OCI-LY3 (cell line): ENCODE data around the gene NKAIN2.

ENCODE experiments used
- H2AFZ ChIP-seq: fragments of 200-600, 300-600 bp; shearing (Covaris generic); 2 replicates; pipeline ENCODE4 v1.6.0; 2014; ENCODE audit warnings: antibody characterized with exemption, low read depth, low read length
- H3K27ac ChIP-seq: fragments of 200-600, 300-600 bp; sonication (generic); 2 replicates; pipeline ENCODE4 v1.5.1; 2014; ENCODE audit warnings: mild to moderate bottlenecking, low read length, moderate library complexity, mixed read lengths
- H3K27me3 ChIP-seq: fragments of 200-600, 300-600 bp; sonication (generic); 2 replicates; pipeline ENCODE4 v1.6.1; 2014; ENCODE audit warnings: low read depth, low read length, mixed read lengths
- H3K36me3 ChIP-seq: fragments of 200-600, 300-600 bp; sonication (generic); replicated peaks from 2 replicates; pipeline ENCODE3; 2014; ENCODE audit warnings: low read depth, low read length, mixed read lengths
- H3K4me1 ChIP-seq: fragments of 300-600, 200-600 bp; sonication (generic); 2 replicates; pipeline ENCODE4 v1.6.1; 2014; ENCODE audit warnings: low read length, mixed read lengths
- H3K4me2 ChIP-seq: fragments of 200-600, 300-600 bp; sonication (generic); 2 replicates; pipeline ENCODE4 v1.6.1; 2014; ENCODE audit warnings: low read length, mixed read lengths
- H3K4me3 ChIP-seq: fragments of 300-600, 200-600 bp; sonication (generic); 2 replicates; pipeline ENCODE4 v1.5.1; 2014; ENCODE audit warnings: antibody characterized with exemption, mild to moderate bottlenecking, low read length, moderate library complexity
- H3K79me2 ChIP-seq: fragments of 300-600, 200-600 bp; shearing (Covaris generic); 2 replicates; pipeline ENCODE4 v1.6.1; 2014; ENCODE audit warnings: mild to moderate bottlenecking, low read length, mixed read lengths
- H3K9ac ChIP-seq: fragments of 300-600, 200-600 bp; shearing (Covaris generic); 2 replicates; pipeline ENCODE4 v1.6.0; 2014; ENCODE audit warnings: mild to moderate bottlenecking, low read length, moderate library complexity
- H3K9me3 ChIP-seq: fragments of 200-600, 300-600 bp; shearing (Covaris generic); 2 replicates; pipeline ENCODE4 v1.6.1; 2014; ENCODE audit warnings: low read length, mixed read lengths; ENCODE audit not compliant: insufficient read depth
- H4K20me1 ChIP-seq: fragments of 200-600, 300-600 bp; sonication (generic); 2 replicates; pipeline ENCODE4 v1.6.1; 2016; ENCODE audit warnings: low read length, mixed read lengths; ENCODE audit not compliant: insufficient read depth
- EZH2phosphoT487 ChIP-seq: fragments of 200-600 bp; shearing (Covaris generic); IDR thresholded peaks from 2 replicates; pipeline ENCODE4 v1.6.1; 2018; ENCODE audit warnings: antibody characterized with exemption, mixed run types, low read depth
- TF ChIP-seq, protein P1 (sequence below): fragments of 200-600, 300-600 bp; sonication (generic); IDR thresholded peaks from 2 replicates; pipeline ENCODE4 v1.5.1; 2014; ENCODE audit warnings: antibody characterized with exemption, low read length, low read depth

The NKAIN2 gene

DNA sequence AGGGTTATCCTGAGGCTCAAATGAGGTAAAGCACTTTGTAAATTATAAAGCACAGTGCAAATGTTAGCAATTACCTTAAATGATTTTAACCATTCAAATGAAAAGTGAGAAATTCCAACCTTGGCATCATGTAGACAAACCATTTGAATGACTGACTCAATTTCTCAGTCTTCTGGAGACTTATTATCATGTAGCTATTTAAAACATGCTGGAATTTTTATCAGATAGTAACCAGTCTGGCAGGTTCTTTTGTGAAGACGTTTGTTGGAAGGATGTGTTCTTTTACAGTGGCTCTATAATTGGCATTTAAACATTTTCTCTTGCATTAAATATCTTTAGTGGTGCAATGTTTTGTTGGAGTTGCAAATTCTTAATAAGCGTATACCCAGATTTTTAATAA lies 386.6 kb downstream of the NKAIN2 start:
- no peak overlapping the region for H3K27ac ChIP-seq
- H3K27me3 ChIP-seq, result no peaks in the 10 kb centered on the region
- H3K79me2 ChIP-seq, result no peaks in the 10 kb centered on the region

DNA sequence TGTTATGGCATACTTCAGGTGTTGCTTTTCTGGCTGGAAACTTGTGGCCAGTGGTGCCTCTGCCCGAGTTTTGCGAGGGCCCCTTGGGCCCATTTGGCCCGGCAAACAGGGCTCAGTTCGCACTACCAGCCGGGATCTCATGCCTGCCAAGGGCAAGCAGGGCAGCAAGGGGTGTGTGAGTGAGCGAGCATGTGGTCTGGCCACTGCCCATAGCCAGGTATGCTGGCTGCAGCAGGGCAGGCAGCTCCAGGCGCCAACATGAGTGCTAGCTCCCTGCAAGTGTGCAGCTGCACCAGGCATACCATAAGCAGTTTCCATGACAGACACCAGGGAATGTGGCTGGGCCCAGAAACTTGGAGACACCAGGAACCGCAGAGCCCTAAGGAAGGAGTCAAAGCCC lies 389.5 kb downstream of the NKAIN2 start:
- Histone ChIP-seq H3K4me1 (no peaks in the 10 kb centered on the region), H2AFZ (no peak overlapping the region), H3K27me3 (no peaks in the 10 kb centered on the region), H3K9me3 (no peaks in the 10 kb centered on the region), H3K36me3 (no peaks in the 10 kb centered on the region), H3K79me2 (no peaks in the 10 kb centered on the region), H3K27ac (no peak overlapping the region), H3K4me3 (no peak overlapping the region), H3K9ac (no peak overlapping the region), H3K4me2 (no peak overlapping the region), H4K20me1 (no peaks in the 10 kb centered on the region)
- TF ChIP-seq EZH2phosphoT487, result no peak
- TF ChIP-seq, protein P1, sequence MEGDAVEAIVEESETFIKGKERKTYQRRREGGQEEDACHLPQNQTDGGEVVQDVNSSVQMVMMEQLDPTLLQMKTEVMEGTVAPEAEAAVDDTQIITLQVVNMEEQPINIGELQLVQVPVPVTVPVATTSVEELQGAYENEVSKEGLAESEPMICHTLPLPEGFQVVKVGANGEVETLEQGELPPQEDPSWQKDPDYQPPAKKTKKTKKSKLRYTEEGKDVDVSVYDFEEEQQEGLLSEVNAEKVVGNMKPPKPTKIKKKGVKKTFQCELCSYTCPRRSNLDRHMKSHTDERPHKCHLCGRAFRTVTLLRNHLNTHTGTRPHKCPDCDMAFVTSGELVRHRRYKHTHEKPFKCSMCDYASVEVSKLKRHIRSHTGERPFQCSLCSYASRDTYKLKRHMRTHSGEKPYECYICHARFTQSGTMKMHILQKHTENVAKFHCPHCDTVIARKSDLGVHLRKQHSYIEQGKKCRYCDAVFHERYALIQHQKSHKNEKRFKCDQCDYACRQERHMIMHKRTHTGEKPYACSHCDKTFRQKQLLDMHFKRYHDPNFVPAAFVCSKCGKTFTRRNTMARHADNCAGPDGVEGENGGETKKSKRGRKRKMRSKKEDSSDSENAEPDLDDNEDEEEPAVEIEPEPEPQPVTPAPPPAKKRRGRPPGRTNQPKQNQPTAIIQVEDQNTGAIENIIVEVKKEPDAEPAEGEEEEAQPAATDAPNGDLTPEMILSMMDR, result no peak

More for the DNA sequence above, 386.6 kb downstream of the NKAIN2 start:
- Histone ChIP-seq H3K4me1 (no peaks in the 10 kb centered on the region), H3K4me3 (no peak overlapping the region), H2AFZ (no peak overlapping the region), H3K9ac (no peak overlapping the region), H3K4me2 (no peak overlapping the region), H3K36me3 (no peaks in the 10 kb centered on the region), H4K20me1 (no peaks in the 10 kb centered on the region), H3K9me3 (no peaks in the 10 kb centered on the region)
- TF ChIP-seq EZH2phosphoT487, result no peak
- TF ChIP-seq, protein P1, result no peak

DNA sequence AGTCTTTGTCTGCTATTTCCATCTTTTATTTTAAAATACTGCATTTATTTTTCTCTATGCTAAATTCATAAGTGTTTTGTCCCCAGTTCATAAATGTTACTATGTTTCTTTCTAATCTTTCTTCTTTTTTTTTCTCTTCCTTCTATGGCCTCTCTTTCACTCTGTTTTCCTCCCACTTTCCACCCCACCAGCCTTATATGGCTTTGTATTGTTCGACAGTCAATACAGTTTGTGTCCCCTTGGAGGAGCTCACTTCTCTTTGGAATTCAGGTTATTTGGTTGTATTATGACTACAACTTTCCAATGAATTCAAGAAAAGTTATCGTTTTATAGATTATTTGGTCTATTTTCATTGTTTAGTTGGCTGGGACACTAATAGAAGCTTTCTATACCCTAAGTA lies 393.5 kb downstream of the NKAIN2 start:
- Histone ChIP-seq H3K79me2 (no peaks in the 10 kb centered on the region), H3K4me1 (no peaks in the 10 kb centered on the region), H3K9me3 (no peaks in the 10 kb centered on the region), H3K4me3 (no peak overlapping the region), H3K27ac (no peak overlapping the region), H3K36me3 (no peaks in the 10 kb centered on the region), H4K20me1 (no peaks in the 10 kb centered on the region), H3K4me2 (no peak overlapping the region), H3K27me3 (no peaks in the 10 kb centered on the region), H2AFZ (no peak overlapping the region), H3K9ac (no peak overlapping the region)
- no peak for TF ChIP-seq EZH2phosphoT487
- TF ChIP-seq, protein P1, result no peak

DNA sequence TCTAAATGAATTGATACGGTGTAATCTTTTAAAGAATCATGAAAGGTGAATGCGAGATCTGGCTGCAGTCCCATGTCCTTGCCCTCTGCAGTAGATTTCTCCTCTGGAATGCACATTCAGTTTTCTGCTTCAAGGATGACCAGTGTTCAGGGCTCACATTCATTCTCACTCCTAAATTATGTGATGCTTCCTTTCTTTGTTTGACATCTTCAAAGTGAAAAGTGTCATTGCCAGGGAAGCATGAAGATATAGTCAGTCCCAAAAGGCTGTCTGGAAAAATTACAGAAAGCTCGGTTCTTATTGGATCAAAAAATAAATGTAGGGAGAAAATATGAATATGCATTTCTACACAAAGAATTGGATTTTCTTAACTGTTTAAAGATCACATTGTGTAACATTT lies 395.6 kb downstream of the NKAIN2 start:
- no peaks in the 10 kb centered on the region for H3K9me3 ChIP-seq
- no peaks in the 10 kb centered on the region for H3K79me2 ChIP-seq
- no peak overlapping the region for H3K27ac ChIP-seq
- no peaks in the 10 kb centered on the region for H4K20me1 ChIP-seq
- H3K4me3 ChIP-seq, result no peak overlapping the region
- no peaks in the 10 kb centered on the region for H3K36me3 ChIP-seq
- H3K4me2 ChIP-seq, result no peak overlapping the region
- H3K27me3 ChIP-seq, result no peaks in the 10 kb centered on the region
- no peak overlapping the region for H2AFZ ChIP-seq
- H3K4me1 ChIP-seq, result no peaks in the 10 kb centered on the region
- no peak overlapping the region for H3K9ac ChIP-seq
- TF ChIP-seq, protein P1, result no peak
- TF ChIP-seq EZH2phosphoT487, result no peak
